Lung (tissue), 12 donors: ENCODE results near the gene RAVER1. TPM values are rescaled to one million over a fixed set of nuclear protein-coding genes. Genes with fewer than 3 reads are reported as not detected.

Experiments
- ATAC-seq: fragments of 200-7000 bp; cut with Tn5 transposase; one replicate; pipeline ENCODE4 v1.9.1; 2020; ENCODE audit warnings: moderate number of reproducible peaks; ENCODE audit not compliant: insufficient read depth, low FRiP score
- DNase-seq, 3 donors: peaks; one replicate each; pipeline ENCODE4 v3.0.0-alpha.2; 2013 to 2017
- H3K27ac ChIP-seq, 2 donors: one replicate each; pipeline ENCODE4 v1.5.1; 2013; ENCODE audit warnings: mild to moderate bottlenecking in 2 of 2, moderate library complexity in 2 of 2, control low read depth in 1 of 2, inconsistent platforms in 1 of 2, low read depth in 1 of 2, low read length in 1 of 2
- H3K27me3 ChIP-seq, 3 donors: one replicate each; pipeline ENCODE4 v1.5.1; 2013; ENCODE audit warnings: low read length in 2 of 3; ENCODE audit not compliant: control insufficient read depth in 3 of 3, insufficient read depth in 3 of 3
- H3K36me3 ChIP-seq, 4 donors: one replicate each; pipeline ENCODE4 v1.5.1; 2013; ENCODE audit warnings: low read length in 4 of 4, mild to moderate bottlenecking in 1 of 4, moderate library complexity in 1 of 4; ENCODE audit not compliant: control insufficient read depth in 4 of 4, insufficient read depth in 4 of 4
- H3K4me1 ChIP-seq, 5 donors: one replicate each; pipeline ENCODE4 v1.5.1; 2013; ENCODE audit warnings: low read length in 5 of 5, mild to moderate bottlenecking in 2 of 5, moderate library complexity in 1 of 5; ENCODE audit not compliant: control insufficient read depth in 5 of 5, insufficient read depth in 5 of 5
- H3K4me3 ChIP-seq: one replicate; pipeline ENCODE4 v1.5.1; 2013; ENCODE audit warnings: mild to moderate bottlenecking, control low read depth, moderate library complexity
- H3K9ac ChIP-seq, 2 donors: one replicate each; pipeline ENCODE4 v1.5.1; 2013; ENCODE audit warnings: low read length in 2 of 2, control low read depth in 1 of 2; ENCODE audit not compliant: insufficient read depth in 1 of 2
- H3K9me3 ChIP-seq, 4 donors: one replicate each; pipeline ENCODE4 v1.5.1; 2013; ENCODE audit warnings: low read length in 3 of 4, mild to moderate bottlenecking in 1 of 4, moderate library complexity in 1 of 4; ENCODE audit not compliant: control insufficient read depth in 4 of 4, insufficient read depth in 3 of 4
- CTCF ChIP-seq: IDR thresholded peaks from 2 replicates; pipeline ENCODE4 v1.5.1; 2012; ENCODE audit warnings: mild to moderate bottlenecking; ENCODE audit errors: control extremely low read depth, extremely low read depth
- WGBS, 2 donors: extraction: QIAGEN DNeasy Blood & Tissue Kit; methylation state at CpG; one replicate each; pipeline ENCODE4 v1.1.7; 2013; 5-methylcytosine and 5-hydroxymethylcytosine counted together
- polyA plus RNA-seq, 2 donors: library from polyadenylated mRNA; stranded (reverse); fragments of 200-250 nt; gene quantifications; one replicate each; pipeline ENCODE4 v1.2.1, GENCODE V29; 2013
- total RNA-seq, 2 donors: library from RNA; depleted of rRNA in 1 of 2; stranded (reverse); fragments of >200 nt in 1 of 2; gene quantifications; one replicate each; pipeline ENCODE4 v1.2.1, GENCODE V29; 2014 to 2021
- donor health status: control.
- donor health status: control.
- donor health status: Bipolar disorder and iron deficiency.
- donor health status: healthy.
- donor health status: DM: yes; HTN: yes; CAD: no.

The RAVER1 gene
- total and polyA plus RNA-seq, 4 donors: 10.5 to 46.1 (median 19.4) TPM

DNA sequence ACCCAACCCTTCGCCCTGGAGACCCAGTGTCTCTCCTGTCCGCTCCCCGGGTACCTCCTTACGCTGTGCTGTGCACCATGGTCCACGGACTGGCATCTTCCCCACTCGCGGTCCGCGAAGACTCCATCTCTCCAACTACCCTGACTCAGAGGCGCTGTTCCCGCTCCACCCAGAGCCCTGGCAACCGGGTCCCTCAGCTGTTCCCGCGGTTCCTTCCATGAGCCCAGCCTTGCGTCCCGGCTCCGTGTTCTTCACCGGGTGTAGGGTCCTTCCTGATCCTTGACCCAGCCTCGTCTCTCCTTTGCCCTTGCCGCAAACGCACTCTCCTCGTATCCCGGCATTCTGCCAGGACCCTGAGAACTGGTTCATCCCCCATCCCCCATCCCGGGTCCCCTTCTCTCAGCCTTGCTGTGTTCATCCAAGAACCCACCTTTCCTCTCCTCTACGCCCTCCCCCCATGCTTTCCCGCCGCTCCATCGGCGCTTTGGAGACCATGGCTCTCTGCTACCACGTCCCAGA, 42.9 kb downstream of the RAVER1 start:
- Histone ChIP-seq H3K27me3 (peaks cover 0 to 52% (median 18%) of the 10 kb centered on the region in 3 donors), H3K27ac (peak overlapping the region in 1 of 2 donors; percentile 46)
- no peak for ATAC-seq

DNA sequence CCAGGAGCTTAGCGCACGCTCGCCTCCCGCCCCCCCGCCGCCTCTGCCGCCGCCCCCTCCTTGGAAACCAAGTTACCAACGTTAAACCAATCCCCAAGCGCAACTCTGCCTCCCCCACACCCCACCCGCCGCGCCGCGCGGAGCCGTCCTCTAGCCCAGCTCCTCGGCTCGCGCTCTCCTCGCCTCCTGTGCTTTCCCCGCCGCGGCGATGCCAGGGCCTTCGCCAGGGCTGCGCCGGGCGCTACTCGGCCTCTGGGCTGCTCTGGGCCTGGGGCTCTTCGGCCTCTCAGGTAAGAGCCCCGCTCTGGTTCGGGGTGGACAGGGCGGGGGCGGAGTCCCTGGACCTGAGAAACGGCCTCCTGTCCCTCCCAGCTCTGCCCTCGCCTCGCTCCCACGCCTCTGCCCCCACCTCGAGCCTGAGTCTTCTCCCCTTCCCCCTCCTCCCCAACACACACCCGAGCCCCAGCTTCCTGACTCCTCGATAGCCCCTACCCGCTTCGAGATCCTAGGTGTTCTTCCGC, 43.4 kb downstream of the RAVER1 start, which contains the start of gene ICAM5:
Gene ICAM5 (plus strand): TSS at position 117 of the 521 bp plus-strand sequence. CDS start 92 bp downstream, at position 209.
- peaks cover 0 to 70% (median 42%) of the 10 kb centered on the region in 5 donors for H3K4me1 ChIP-seq
- H3K27me3 ChIP-seq: peaks cover 0 to 47% (median 18%) of the 10 kb centered on the region in 3 donors
- no peak for TF ChIP-seq CTCF
- H3K4me3 ChIP-seq: no peak within 1 kb of the TSS
- WGBS, 2 donors: 0 to 2% methylated on average over 23 to 44 of the region's 45 CpGs
- no peak within 1 kb of the TSS for H3K9ac ChIP-seq
- no peak for ATAC-seq
- H3K36me3 ChIP-seq: peaks cover 0 to 12% (median 3%) of the 10 kb centered on the region in 4 donors
- peaks cover 0 to 7% (median 0%) of the 10 kb centered on the region in 4 donors for H3K9me3 ChIP-seq
- peak in 1 of 3 donors; percentile 25 for DNase-seq
- H3K27ac ChIP-seq: peak within 1 kb of the TSS in 1 of 2 donors; percentile 46

More for the DNA sequence above, 42.9 kb downstream of the RAVER1 start:
- Histone ChIP-seq H3K9me3 (peaks cover 0 to 7% (median 0%) of the 10 kb centered on the region in 4 donors), H3K36me3 (peaks cover 0 to 7% (median 3%) of the 10 kb centered on the region in 4 donors), H3K4me3 (no peak overlapping the region), H3K4me1 (peaks cover 0 to 72% (median 42%) of the 10 kb centered on the region in 5 donors), H3K9ac (no peak overlapping the region)
- peak in 1 of 3 donors; percentile 20 for DNase-seq
- TF ChIP-seq CTCF: no peak
- 1% methylated on average over 30 of the region's 30 CpGs for WGBS, 2 donors

- 0 to 1% methylated on average over 45 to 50 of the region's 50 CpGs for WGBS, 2 donors
- H3K9me3 ChIP-seq: peaks cover 0 to 5% (median 0%) of the 10 kb centered on the region in 4 donors
- DNase-seq: peak; percentile 65 to 71 (median 70)
- H3K27ac ChIP-seq: peak overlapping the region in 1 of 2 donors; percentile 9
- no peak for TF ChIP-seq CTCF
- H3K27me3 ChIP-seq: peaks cover 0 to 41% (median 18%) of the 10 kb centered on the region in 3 donors
- peaks cover 0 to 18% (median 3%) of the 10 kb centered on the region in 4 donors for H3K36me3 ChIP-seq
- H3K9ac ChIP-seq: no peak overlapping the region
- ATAC-seq: peak; percentile 4
- no peak overlapping the region for H3K4me3 ChIP-seq
- peaks cover 0 to 70% (median 42%) of the 10 kb centered on the region in 5 donors for H3K4me1 ChIP-seq
Measured at GRCh38 chr19:10289167-10289835, 44.0 kb downstream of the RAVER1 start.
